Hepatocyte (in vitro differentiated cells): Measurements from ENCODE around the gene IRAG1. TPM values are rescaled to one million over a fixed set of nuclear protein-coding genes. Genes with fewer than 3 reads are reported as not detected.

ENCODE experiments used
- DNase-seq: peaks from one replicate; pipeline ENCODE4 v3.0.0-alpha.2; 2016; ENCODE audit warnings: low spot score
- H2AFZ ChIP-seq: fragments of 200-600 bp; sonication (generic); 2 replicates; pipeline ENCODE4 v1.6.0; 2016; ENCODE audit warnings: antibody characterized with exemption, mild to moderate bottlenecking
- H3K27ac ChIP-seq: fragments of 200-600 bp; sonication (generic); 2 replicates; pipeline ENCODE4 v1.5.1; 2016; ENCODE audit warnings: mild to moderate bottlenecking
- H3K27me3 ChIP-seq: fragments of 200-600 bp; sonication (generic); 2 replicates; pipeline ENCODE4 v1.6.1; 2016
- H3K36me3 ChIP-seq: fragments of 200-600 bp; sonication (generic); replicated peaks from 2 replicates; pipeline ENCODE4 v1.5.1; 2016; ENCODE audit warnings: low read depth; ENCODE audit not compliant: insufficient read depth
- H3K4me1 ChIP-seq: fragments of 200-600 bp; sonication (generic); 2 replicates; pipeline ENCODE4 v1.5.1; 2016; ENCODE audit warnings: mild to moderate bottlenecking, moderate library complexity; ENCODE audit not compliant: insufficient read depth
- H3K4me2 ChIP-seq: fragments of 200-600 bp; sonication (generic); 2 replicates; pipeline ENCODE4 v1.6.0; 2016
- H3K4me3 ChIP-seq: fragments of 200-600 bp; sonication (generic); 2 replicates; pipeline ENCODE4 v1.5.1; 2016; ENCODE audit warnings: mild to moderate bottlenecking
- H3K79me2 ChIP-seq: fragments of 200-600 bp; sonication (generic); 2 replicates; pipeline ENCODE4 v1.6.0; 2017; ENCODE audit warnings: mild to moderate bottlenecking
- H3K9me2 ChIP-seq: fragments of 200-600 bp; sonication (generic); replicated peaks from 2 replicates; pipeline ENCODE4 v1.6.0; 2017; ENCODE audit warnings: mild to moderate bottlenecking; ENCODE audit not compliant: insufficient read depth
- H3K9me3 ChIP-seq: fragments of 200-600 bp; sonication (generic); 2 replicates; pipeline ENCODE4 v1.5.1; 2016; ENCODE audit warnings: low read depth, mild to moderate bottlenecking
- H4K20me1 ChIP-seq: fragments of 200-600 bp; sonication (generic); 2 replicates; pipeline ENCODE4 v1.6.0; 2016; ENCODE audit warnings: mild to moderate bottlenecking; ENCODE audit not compliant: insufficient read depth, poor library complexity, severe bottlenecking
- CTCF ChIP-seq: fragments of 200-600 bp; sonication (generic); IDR thresholded peaks from 2 replicates; pipeline ENCODE4 v1.5.1; 2016; ENCODE audit warnings: antibody characterized with exemption, mild to moderate bottlenecking; ENCODE audit not compliant: poor library complexity
- EZH2 ChIP-seq: fragments of 200-600 bp; sonication (generic); IDR thresholded peaks from 2 replicates; pipeline ENCODE4 v1.6.1; 2016; ENCODE audit warnings: antibody characterized with exemption, mild to moderate bottlenecking, borderline replicate concordance
- EZH2phosphoT487 ChIP-seq: fragments of 200-600 bp; sonication (generic); IDR thresholded peaks from one replicate; pipeline ENCODE4 v1.6.1; 2018; ENCODE audit warnings: antibody characterized with exemption, mild to moderate bottlenecking, low read depth, moderate library complexity; ENCODE audit not compliant: unreplicated experiment, severe bottlenecking
- WGBS: methylation state at CpG from one replicate; pipeline ENCODE4 v1.1.6; 2016; ENCODE audit warnings: low lambda C conversion rate; ENCODE audit errors: missing lambda C conversion rate; 5-methylcytosine and 5-hydroxymethylcytosine counted together
- polyA plus RNA-seq: library from polyadenylated mRNA; unstranded; fragments of >200 nt; fragmentation: Nextera tagmentation; extraction: Ambion mirVana; gene quantifications from 2 replicates; pipeline ENCODE4 v1.2.1, GENCODE V29; 2016
- total RNA-seq: library from RNA; depleted of rRNA; stranded (reverse); fragments of >200 nt; gene quantifications from 2 replicates; pipeline ENCODE4 v1.2.3, GENCODE V29; 2014

IRAG1 gene
- total and polyA plus RNA-seq, 2 experiments from 2014 or later: 3.1 to 5.7 TPM

- DNase-seq: no peak
- Histone ChIP-seq H4K20me1 (no peaks in the 10 kb centered on the region), H3K4me1 (peaks cover 8% of the 10 kb centered on the region), H3K9me2 (no peaks in the 10 kb centered on the region), H2AFZ (no peak overlapping the region), H3K36me3 (no peaks in the 10 kb centered on the region), H3K4me2 (no peak overlapping the region), H3K4me3 (no peak overlapping the region), H3K27ac (no peak overlapping the region), H3K9me3 (no peaks in the 10 kb centered on the region), H3K27me3 (peaks cover 4% of the 10 kb centered on the region), H3K79me2 (no peaks in the 10 kb centered on the region)
- TF ChIP-seq EZH2phosphoT487 (no peak), EZH2 (no peak), CTCF (no peak)
- 41% methylated on average over 6 of the region's 6 CpGs for WGBS
Measured at GRCh38 chr11:10674440-10674855, 19.1 kb downstream of the IRAG1 start.

GRCh38 chr11:10673501-10674062, 20.0 kb downstream of the IRAG1 start:
- Histone ChIP-seq H3K36me3 (no peaks in the 10 kb centered on the region), H3K4me2 (no peak overlapping the region), H4K20me1 (no peaks in the 10 kb centered on the region), H3K9me2 (no peaks in the 10 kb centered on the region), H3K9me3 (no peaks in the 10 kb centered on the region), H3K27me3 (peaks cover 4% of the 10 kb centered on the region), H3K4me3 (no peak overlapping the region), H3K27ac (no peak overlapping the region), H3K4me1 (peaks cover 15% of the 10 kb centered on the region), H3K79me2 (no peaks in the 10 kb centered on the region), H2AFZ (no peak overlapping the region)
- DNase-seq: no peak
- TF ChIP-seq EZH2phosphoT487 (no peak), EZH2 (no peak), CTCF (no peak)
- 89% methylated on average over 6 of the region's 6 CpGs for WGBS

GRCh38 chr11:10670099-10670498, 23.5 kb downstream of the IRAG1 start:
- WGBS: 48% methylated on average over 4 of the region's 4 CpGs
- no peaks in the 10 kb centered on the region for H3K9me2 ChIP-seq
- H3K4me1 ChIP-seq: peaks cover 34% of the 10 kb centered on the region
- H3K79me2 ChIP-seq: no peaks in the 10 kb centered on the region
- no peaks in the 10 kb centered on the region for H3K36me3 ChIP-seq
- H3K9me3 ChIP-seq: no peaks in the 10 kb centered on the region
- H3K27ac ChIP-seq: peak overlapping the region; percentile 61
- H3K27me3 ChIP-seq: no peaks in the 10 kb centered on the region
- no peaks in the 10 kb centered on the region for H4K20me1 ChIP-seq
- no peak overlapping the region for H3K4me3 ChIP-seq
- H3K4me2 ChIP-seq: peak overlapping the region; percentile 14
- TF ChIP-seq EZH2 (no peak), EZH2phosphoT487 (no peak), CTCF (no peak)
- no peak for DNase-seq
- no peak overlapping the region for H2AFZ ChIP-seq
